ENCODE data around the gene TGFBR3. TPM values are rescaled to one million over a fixed set of nuclear protein-coding genes. Genes with fewer than 3 reads are reported as not detected.

The TGFBR3 gene
- total RNA-seq, 1 donor from 2014 or later, result 2.5 TPM

DNA sequence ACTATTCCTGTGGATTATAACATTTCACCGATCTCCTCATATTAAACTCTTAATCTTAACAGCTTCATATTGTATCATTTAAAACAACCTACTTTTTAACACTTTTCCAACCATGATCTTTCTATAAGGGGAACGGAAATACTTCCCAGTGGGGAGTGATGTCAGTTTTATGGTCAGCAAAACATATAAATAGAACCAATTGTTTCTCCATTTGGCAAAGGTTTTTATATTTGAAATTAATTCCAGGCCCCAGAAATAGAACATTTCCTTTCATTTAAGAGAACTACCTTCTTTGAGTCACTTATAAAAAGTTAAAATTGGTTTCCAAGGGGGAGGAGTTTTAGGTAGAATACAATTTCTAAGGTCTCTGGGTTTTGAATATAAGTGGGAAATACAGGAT lies 189.6 kb downstream of the TGFBR3 start:
- Histone ChIP-seq H3K4me1 (ENCODE audit: insufficient read depth, low read length) (no peaks in the 10 kb centered on the region), H3K4me3 (ENCODE audit: insufficient read depth, low read depth, low read length) (no peak overlapping the region), H3K36me3 (ENCODE audit: insufficient read depth, low read length) (no peaks in the 10 kb centered on the region), H4K20me1 (ENCODE audit: insufficient read depth, low read length) (no peaks in the 10 kb centered on the region), H3K4me2 (ENCODE audit: low read length) (no peak overlapping the region), H2AFZ (ENCODE audit: low read depth, low read length) (no peak overlapping the region), H3K9ac (ENCODE audit: low read length) (no peak overlapping the region), H3K9me3 (ENCODE audit: insufficient read depth, low read depth, low read length) (no peaks in the 10 kb centered on the region), H3K27me3 (ENCODE audit: insufficient read depth, low read length) (no peaks in the 10 kb centered on the region), H3K27ac (ENCODE audit: low read depth, low read length) (no peak overlapping the region), H3K79me2 (ENCODE audit: insufficient read depth, low read length) (no peaks in the 10 kb centered on the region)
- DNase-seq (ENCODE audit: low read depth) (no peak), FAIRE-seq (no peak)
- TF ChIP-seq, protein P1, sequence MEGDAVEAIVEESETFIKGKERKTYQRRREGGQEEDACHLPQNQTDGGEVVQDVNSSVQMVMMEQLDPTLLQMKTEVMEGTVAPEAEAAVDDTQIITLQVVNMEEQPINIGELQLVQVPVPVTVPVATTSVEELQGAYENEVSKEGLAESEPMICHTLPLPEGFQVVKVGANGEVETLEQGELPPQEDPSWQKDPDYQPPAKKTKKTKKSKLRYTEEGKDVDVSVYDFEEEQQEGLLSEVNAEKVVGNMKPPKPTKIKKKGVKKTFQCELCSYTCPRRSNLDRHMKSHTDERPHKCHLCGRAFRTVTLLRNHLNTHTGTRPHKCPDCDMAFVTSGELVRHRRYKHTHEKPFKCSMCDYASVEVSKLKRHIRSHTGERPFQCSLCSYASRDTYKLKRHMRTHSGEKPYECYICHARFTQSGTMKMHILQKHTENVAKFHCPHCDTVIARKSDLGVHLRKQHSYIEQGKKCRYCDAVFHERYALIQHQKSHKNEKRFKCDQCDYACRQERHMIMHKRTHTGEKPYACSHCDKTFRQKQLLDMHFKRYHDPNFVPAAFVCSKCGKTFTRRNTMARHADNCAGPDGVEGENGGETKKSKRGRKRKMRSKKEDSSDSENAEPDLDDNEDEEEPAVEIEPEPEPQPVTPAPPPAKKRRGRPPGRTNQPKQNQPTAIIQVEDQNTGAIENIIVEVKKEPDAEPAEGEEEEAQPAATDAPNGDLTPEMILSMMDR (IDR thresholded peaks at IDR 0.05; ENCODE audit: insufficient read depth, low read depth, low read length), result no peak
- no peak for TF ChIP-seq EZH2 (IDR thresholded peaks at IDR 0.05; ENCODE audit: insufficient read depth, low read length)
- peaks cover 5% of the 10 kb centered on the region for H3K27me3 Mint-ChIP-seq (ENCODE audit: low read depth, unreplicated experiment)
- no peak overlapping the region for H3K4me3 Mint-ChIP-seq (ENCODE audit: unreplicated experiment)
- H3K27ac Mint-ChIP-seq (ENCODE audit: unreplicated experiment), result no peak overlapping the region
- no peaks in the 10 kb centered on the region for H3K9me3 Mint-ChIP-seq (ENCODE audit: unreplicated experiment)
- no peaks in the 10 kb centered on the region for H3K36me3 Mint-ChIP-seq (ENCODE audit: low read depth, unreplicated experiment)
- peaks cover 4% of the 10 kb centered on the region for H3K4me1 Mint-ChIP-seq (ENCODE audit: low read depth, unreplicated experiment)

DNA sequence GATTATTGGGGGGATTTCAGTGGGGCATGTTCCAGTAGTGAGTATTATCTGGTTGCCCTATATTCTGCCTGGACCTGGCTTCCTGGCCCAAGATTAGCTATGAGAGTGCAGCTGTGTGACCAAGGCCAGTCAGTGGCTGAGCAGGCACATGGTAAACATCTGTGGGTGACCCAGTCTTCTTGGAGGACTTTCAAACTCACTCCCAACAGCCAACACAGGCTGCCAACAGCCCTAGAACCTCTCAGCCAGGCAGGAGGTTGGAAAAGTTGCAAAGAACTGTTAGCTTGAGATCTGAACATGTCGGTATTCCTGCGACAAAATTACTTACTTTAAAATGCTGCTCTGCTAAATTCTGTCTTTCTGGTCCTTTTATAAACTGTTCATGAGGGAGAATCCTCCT lies 192.4 kb downstream of the TGFBR3 start:
- Histone ChIP-seq H3K36me3 (ENCODE audit: insufficient read depth, low read length) (no peaks in the 10 kb centered on the region), H3K4me2 (ENCODE audit: low read length) (no peak overlapping the region), H3K79me2 (ENCODE audit: insufficient read depth, low read length) (no peaks in the 10 kb centered on the region), H3K4me1 (ENCODE audit: insufficient read depth, low read length) (no peaks in the 10 kb centered on the region), H3K27me3 (ENCODE audit: insufficient read depth, low read length) (no peaks in the 10 kb centered on the region), H3K4me3 (ENCODE audit: insufficient read depth, low read depth, low read length) (no peak overlapping the region), H2AFZ (ENCODE audit: low read depth, low read length) (no peak overlapping the region), H4K20me1 (ENCODE audit: insufficient read depth, low read length) (no peaks in the 10 kb centered on the region), H3K9me3 (ENCODE audit: insufficient read depth, low read depth, low read length) (no peaks in the 10 kb centered on the region), H3K27ac (ENCODE audit: low read depth, low read length) (no peak overlapping the region), H3K9ac (ENCODE audit: low read length) (no peak overlapping the region)
- TF ChIP-seq, protein P1 (IDR thresholded peaks at IDR 0.05; ENCODE audit: insufficient read depth, low read depth, low read length), result no peak
- no peak for TF ChIP-seq EZH2 (IDR thresholded peaks at IDR 0.05; ENCODE audit: insufficient read depth, low read length)
- no peak for FAIRE-seq
- Mint-ChIP-seq H3K36me3 (ENCODE audit: low read depth, unreplicated experiment) (no peaks in the 10 kb centered on the region), H3K27me3 (ENCODE audit: low read depth, unreplicated experiment) (peaks cover 9% of the 10 kb centered on the region), H3K27ac (ENCODE audit: unreplicated experiment) (no peak overlapping the region), H3K4me3 (ENCODE audit: unreplicated experiment) (no peak overlapping the region), H3K4me1 (ENCODE audit: low read depth, unreplicated experiment) (no peaks in the 10 kb centered on the region), H3K9me3 (ENCODE audit: unreplicated experiment) (no peaks in the 10 kb centered on the region)
- no peak for DNase-seq (ENCODE audit: low read depth)

DNA sequence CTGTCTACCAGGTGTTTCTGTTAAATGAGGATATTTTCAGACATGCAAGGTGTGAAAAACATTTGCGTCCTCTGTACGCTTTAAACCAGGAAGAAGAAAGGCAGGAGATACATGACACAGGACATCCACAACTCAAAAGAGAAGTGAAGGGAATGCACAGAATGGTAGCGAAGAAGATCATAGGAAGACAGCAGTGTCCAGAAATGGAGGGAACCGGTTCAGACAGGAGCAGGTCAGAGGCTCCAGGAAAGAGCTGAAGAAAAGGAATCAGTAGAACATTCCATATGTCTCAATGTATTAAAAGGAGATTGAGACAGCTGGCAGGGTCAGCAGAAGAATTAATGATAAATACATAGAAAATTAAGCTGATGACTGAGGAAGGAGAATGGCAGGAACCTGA lies 194.4 kb downstream of the TGFBR3 start:
- FAIRE-seq, result no peak
- Mint-ChIP-seq H3K27me3 (ENCODE audit: low read depth, unreplicated experiment) (peaks cover 9% of the 10 kb centered on the region), H3K27ac (ENCODE audit: unreplicated experiment) (no peak overlapping the region), H3K4me1 (ENCODE audit: low read depth, unreplicated experiment) (no peaks in the 10 kb centered on the region), H3K9me3 (ENCODE audit: unreplicated experiment) (no peaks in the 10 kb centered on the region), H3K36me3 (ENCODE audit: low read depth, unreplicated experiment) (no peaks in the 10 kb centered on the region), H3K4me3 (ENCODE audit: unreplicated experiment) (no peak overlapping the region)
- Histone ChIP-seq H3K9ac (ENCODE audit: low read length) (no peak overlapping the region), H3K36me3 (ENCODE audit: insufficient read depth, low read length) (no peaks in the 10 kb centered on the region), H3K4me3 (ENCODE audit: insufficient read depth, low read depth, low read length) (no peak overlapping the region), H3K27ac (ENCODE audit: low read depth, low read length) (no peak overlapping the region), H3K4me1 (ENCODE audit: insufficient read depth, low read length) (no peaks in the 10 kb centered on the region), H3K9me3 (ENCODE audit: insufficient read depth, low read depth, low read length) (no peaks in the 10 kb centered on the region), H4K20me1 (ENCODE audit: insufficient read depth, low read length) (no peaks in the 10 kb centered on the region), H3K4me2 (ENCODE audit: low read length) (no peak overlapping the region), H3K27me3 (ENCODE audit: insufficient read depth, low read length) (no peaks in the 10 kb centered on the region), H2AFZ (ENCODE audit: low read depth, low read length) (no peak overlapping the region), H3K79me2 (ENCODE audit: insufficient read depth, low read length) (no peaks in the 10 kb centered on the region)
- TF ChIP-seq, protein P1 (IDR thresholded peaks at IDR 0.05; ENCODE audit: insufficient read depth, low read depth, low read length), result no peak
- no peak for TF ChIP-seq EZH2 (IDR thresholded peaks at IDR 0.05; ENCODE audit: insufficient read depth, low read length)
- no peak for DNase-seq (ENCODE audit: low read depth)

All from astrocyte (in vitro differentiated cells and primary cell).